ENCODE measurements around the gene NEIL1.

- TF ChIP-seq POLR2A (IDR thresholded peaks at IDR 0.05; ENCODE audit: low read depth, low read length) (no peak), TAF1 (IDR thresholded peaks at IDR 0.05; ENCODE audit: borderline replicate concordance, low read depth, low read length) (no peak), POLR2AphosphoS5 (IDR thresholded peaks at IDR 0.05; ENCODE audit: low read depth, low read length) (no peak)
Observed at GRCh38 chr15:75314552-75315290, 32.1 kb upstream of the NEIL1 start.

Measured in GM12892 (cell line).